Mononuclear cell (primary cell): ENCODE data around the gene HOPX. TPM values are rescaled to one million over a fixed set of nuclear protein-coding genes. Genes with fewer than 3 reads are reported as not detected.
"Not testable (repeated sequence)": the region's sequence is repeated elsewhere in the genome, so short reads cannot be mapped to it uniquely, and the experiment has no call there.

Experiments used
- H3K27me3 ChIP-seq: 2 replicates; pipeline ENCODE4 v1.6.0; 2011; ENCODE audit warnings: low read length, control low read depth; ENCODE audit not compliant: insufficient read depth
- H3K4me1 ChIP-seq: 2 replicates; pipeline ENCODE4 v1.5.1; 2011; ENCODE audit warnings: mild to moderate bottlenecking, low read length, control low read depth; ENCODE audit not compliant: insufficient read depth
- H3K4me3 ChIP-seq: 2 replicates; pipeline ENCODE4 v1.5.1; 2011; ENCODE audit warnings: mild to moderate bottlenecking, low read length, moderate library complexity
- H3K9me3 ChIP-seq: 2 replicates; pipeline ENCODE4 v1.5.1; 2011; ENCODE audit warnings: low read depth, mild to moderate bottlenecking, control low read depth, low read length
- total RNA-seq: library from RNA; depleted of rRNA; stranded (reverse); fragments of >200 nt; gene quantifications from one replicate; pipeline ENCODE4 v1.2.3, GENCODE V29; 2012

The HOPX gene
- total RNA-seq, 1 donor = 21.8 TPM

DNA sequence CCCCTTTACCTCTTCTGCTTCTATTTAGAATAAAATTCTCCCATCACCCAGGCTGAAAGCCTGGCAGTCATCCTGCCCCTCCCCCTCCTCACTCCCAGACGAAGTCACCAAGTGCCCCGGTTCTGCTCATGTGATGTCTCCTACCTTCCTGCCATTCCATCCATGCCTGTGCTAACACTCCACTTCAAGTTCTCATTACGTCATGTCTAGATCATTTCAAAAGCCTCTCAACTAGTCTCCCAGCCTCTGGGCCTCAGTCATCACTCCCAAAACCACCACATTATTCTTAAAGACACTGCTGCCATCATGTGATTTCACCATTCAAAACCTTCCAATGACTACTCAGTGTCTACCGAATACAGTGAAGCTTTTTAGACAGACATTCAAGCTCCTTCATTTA lies 17.2 kb upstream of the HOPX start:
- Histone ChIP-seq H3K4me1 (peaks cover 6% of the 10 kb centered on the region), H3K9me3 (no peaks in the 10 kb centered on the region), H3K27me3 (no peaks in the 10 kb centered on the region), H3K4me3 (no peak overlapping the region)

DNA sequence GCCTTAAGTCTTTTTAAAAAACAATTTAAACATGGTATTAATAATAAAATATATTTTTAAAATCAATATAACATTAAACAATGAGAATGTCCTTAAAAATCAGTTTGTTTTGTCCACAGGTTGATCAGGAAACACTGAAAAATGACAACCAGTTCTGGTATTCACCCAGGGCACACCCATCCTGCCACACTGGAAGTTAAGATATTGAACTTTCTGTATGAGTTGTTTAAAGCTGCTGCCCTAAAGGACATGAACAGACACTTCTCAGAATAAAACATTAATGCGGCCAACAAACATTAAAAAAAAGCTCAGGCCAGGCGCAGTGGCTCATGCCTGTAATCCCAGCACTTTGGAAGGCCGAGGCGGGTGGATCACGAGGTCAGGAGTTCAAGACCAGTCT lies 15.0 kb upstream of the HOPX start:
- Histone ChIP-seq H3K9me3 (no peaks in the 10 kb centered on the region), H3K27me3 (no peaks in the 10 kb centered on the region), H3K4me3 (no peak overlapping the region), H3K4me1 (peaks cover under 1% of the 10 kb centered on the region)

DNA sequence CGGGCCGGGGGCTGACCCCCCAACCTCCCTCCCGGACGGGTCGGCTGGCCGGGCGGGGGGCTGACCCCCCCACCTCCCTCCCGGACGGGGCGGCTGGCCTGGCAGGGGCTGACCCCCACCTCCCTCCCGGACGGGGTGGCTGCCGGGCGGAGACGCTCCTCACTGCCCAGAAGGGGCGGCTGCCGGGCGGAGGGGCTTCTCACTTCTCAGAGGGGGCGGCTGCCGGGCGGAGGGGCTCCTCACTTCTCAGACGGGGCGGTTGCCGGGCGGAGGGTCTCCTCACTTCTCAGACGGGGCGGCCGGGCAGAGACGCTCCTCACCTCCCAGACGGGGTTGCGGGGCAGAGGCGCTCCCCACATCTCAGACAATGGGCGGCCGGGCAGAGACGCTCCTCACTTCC lies 12.4 kb upstream of the HOPX start:
- not testable (repeated sequence) for H3K27me3 ChIP-seq, H3K9me3 ChIP-seq

DNA sequence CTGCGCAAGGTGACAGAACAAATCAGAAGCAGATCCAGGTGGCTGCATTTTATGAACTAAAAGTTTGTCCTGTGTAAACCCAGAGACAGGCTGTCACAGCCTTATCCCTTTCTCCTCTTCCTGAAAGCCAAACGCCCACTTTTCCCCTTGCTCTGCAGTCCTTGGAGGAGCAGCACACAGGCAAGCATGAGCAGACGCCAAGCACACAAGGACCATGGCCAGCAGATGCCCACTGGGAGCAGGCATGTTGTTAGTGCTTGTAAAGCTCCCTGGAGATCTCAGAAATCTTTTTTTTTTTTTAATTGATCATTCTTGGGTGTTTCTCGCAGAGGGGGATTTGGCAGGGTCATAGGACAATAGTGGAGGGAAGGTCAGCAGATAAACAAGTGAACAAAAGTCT lies 11.5 kb upstream of the HOPX start:
- Histone ChIP-seq H3K4me3 (no peak overlapping the region), H3K27me3 (no peaks in the 10 kb centered on the region), H3K4me1 (no peaks in the 10 kb centered on the region), H3K9me3 (no peaks in the 10 kb centered on the region)

More for the DNA sequence above, 12.4 kb upstream of the HOPX start:
- not testable (repeated sequence) for H3K4me3 ChIP-seq, H3K4me1 ChIP-seq

DNA sequence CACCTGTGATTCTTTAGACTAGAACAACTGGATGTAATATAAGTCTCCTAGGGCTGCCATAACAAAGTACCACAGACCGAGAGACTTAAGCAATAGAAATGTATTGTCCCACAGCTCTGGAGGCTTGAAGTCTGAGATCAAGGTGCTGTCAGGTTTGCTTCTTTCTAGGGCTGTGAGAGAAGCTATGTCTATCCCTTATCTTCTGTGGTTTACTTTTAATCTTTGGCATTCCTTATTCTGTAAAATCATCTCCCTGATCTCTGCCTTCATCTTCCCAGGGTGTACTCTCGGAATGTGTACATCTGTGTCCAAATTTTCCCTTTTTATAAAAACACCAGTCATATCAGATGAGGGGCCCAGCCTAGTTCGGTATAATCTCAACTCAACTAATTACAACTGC lies 10.3 kb upstream of the HOPX start:
- no peaks in the 10 kb centered on the region for H3K4me1 ChIP-seq
- H3K4me3 ChIP-seq = no peak overlapping the region
- H3K27me3 ChIP-seq = no peaks in the 10 kb centered on the region
- no peaks in the 10 kb centered on the region for H3K9me3 ChIP-seq

DNA sequence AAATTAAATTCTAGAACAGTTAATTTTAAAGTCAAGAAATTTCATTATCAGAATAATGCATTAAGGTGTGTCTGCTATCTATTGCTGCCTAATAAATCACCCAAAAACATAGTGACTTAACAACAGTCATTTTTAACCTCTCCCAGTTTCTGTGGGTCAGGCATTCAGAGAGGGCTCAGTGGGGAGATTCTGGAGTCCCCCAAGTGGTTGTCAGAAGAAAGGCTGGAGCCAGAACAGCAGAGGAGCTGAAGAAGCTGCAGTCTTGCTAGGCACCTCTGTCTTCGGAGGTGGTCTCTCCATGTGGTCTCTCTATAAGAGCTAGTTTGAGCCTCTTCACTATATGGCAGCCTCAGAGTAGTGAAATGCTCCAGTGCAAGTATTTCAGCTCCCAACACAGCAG lies 9.3 kb upstream of the HOPX start:
- Histone ChIP-seq H3K4me3 (no peak overlapping the region), H3K27me3 (no peaks in the 10 kb centered on the region), H3K9me3 (no peaks in the 10 kb centered on the region), H3K4me1 (no peaks in the 10 kb centered on the region)

DNA sequence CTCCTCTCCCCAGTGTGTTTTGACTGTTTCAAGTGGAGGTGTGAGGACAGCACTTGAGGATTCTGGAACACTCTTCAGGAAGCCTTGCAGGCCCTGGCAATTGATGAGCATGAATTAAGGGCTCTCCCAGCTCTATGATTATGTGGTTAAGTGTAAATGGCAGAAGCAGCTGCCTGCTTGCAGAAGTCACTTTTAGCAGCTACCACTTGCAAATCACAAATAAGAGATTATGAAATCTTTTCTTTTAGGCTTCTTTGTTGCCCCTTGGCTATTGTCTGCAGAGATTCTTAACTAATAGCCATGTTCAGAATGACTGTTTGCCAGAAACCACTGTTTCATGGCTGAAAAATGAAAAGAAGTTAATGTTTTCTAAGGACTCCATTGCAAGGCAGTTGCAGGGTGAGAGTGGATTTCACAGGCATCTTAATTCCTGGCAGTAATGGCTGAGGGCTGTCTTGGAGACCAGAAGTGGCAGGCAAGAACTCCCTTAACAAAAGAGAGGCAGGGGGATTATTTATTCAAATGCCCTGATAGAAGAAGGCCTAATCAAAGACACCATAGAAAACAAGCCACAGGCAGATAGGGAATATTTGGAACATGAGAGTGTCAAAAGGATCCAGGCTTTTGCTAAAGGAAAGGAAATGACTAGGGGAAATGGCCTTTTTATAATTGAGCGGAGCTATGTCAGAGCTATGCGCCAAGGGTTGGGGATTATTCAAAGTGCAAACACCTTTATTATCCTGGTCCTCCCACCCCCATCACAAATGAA lies 8.3 kb upstream of the HOPX start:
- Histone ChIP-seq H3K9me3 (no peaks in the 10 kb centered on the region), H3K4me1 (no peaks in the 10 kb centered on the region), H3K4me3 (no peak overlapping the region), H3K27me3 (no peaks in the 10 kb centered on the region)

DNA sequence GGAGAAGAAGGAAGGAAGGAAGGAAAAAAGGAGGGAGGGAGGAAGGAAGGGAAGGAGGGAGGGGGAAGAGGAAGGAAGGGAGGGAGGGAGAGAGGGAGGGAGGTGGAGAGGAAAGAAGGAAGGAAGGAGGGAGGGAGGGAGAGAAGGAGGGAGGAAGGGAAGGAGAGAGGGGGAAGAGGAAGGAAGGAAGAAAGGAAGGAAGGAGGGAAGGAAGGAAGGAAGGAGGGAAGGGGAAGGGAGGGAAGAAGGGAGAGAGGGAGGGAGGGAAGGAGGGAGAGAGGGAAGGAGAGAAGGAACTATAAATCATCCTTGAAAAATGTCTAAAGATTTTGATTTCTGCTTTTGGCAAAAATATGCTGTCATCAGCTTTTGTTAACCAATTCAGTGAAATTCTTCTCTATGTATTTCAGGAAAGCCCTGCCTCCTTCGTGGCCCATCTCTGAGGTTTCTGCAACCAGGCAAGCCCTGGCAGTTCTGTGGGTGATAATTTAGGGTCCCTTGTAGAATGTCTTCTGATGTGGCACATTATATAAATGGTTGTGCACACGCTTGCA lies 7.1 kb upstream of the HOPX start:
- no peaks in the 10 kb centered on the region for H3K9me3 ChIP-seq
- H3K4me1 ChIP-seq = no peaks in the 10 kb centered on the region
- no peak overlapping the region for H3K4me3 ChIP-seq
- no peaks in the 10 kb centered on the region for H3K27me3 ChIP-seq

DNA sequence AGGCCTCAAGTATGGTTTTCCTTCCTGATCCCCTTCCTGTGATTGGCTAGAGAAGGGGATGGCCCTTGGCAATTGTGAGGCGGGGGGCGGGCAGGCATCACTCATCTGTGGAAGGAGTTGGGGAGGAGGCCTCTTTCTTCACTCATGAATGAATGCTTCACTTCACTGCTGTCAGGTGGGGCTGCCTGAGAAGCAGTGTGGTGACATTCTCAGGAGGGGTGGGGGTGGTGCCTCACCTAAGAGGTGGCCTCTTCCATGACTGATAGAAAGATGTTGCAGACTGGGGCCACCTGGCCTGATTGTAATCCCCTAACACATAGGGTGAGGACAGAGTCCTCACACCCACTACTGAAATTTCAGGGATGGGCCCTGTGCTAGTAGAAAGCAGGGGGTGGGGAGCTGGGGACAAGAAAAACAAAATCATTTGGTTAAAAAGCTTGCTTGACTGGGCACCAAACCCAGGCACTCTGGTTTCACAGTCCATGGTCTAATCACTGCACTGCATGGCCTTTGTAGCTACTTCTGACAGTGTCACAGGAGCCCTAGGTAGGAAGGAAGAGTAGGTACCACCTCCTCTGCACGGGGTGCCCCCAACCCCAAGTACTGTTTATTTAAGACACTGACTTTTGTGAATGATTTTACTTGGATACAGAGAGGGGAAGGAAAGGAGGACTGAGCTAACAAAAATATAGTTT lies 5.6 kb upstream of the HOPX start:
- no peaks in the 10 kb centered on the region for H3K9me3 ChIP-seq
- no peak overlapping the region for H3K4me3 ChIP-seq
- H3K4me1 ChIP-seq = peaks cover 6% of the 10 kb centered on the region
- no peaks in the 10 kb centered on the region for H3K27me3 ChIP-seq

DNA sequence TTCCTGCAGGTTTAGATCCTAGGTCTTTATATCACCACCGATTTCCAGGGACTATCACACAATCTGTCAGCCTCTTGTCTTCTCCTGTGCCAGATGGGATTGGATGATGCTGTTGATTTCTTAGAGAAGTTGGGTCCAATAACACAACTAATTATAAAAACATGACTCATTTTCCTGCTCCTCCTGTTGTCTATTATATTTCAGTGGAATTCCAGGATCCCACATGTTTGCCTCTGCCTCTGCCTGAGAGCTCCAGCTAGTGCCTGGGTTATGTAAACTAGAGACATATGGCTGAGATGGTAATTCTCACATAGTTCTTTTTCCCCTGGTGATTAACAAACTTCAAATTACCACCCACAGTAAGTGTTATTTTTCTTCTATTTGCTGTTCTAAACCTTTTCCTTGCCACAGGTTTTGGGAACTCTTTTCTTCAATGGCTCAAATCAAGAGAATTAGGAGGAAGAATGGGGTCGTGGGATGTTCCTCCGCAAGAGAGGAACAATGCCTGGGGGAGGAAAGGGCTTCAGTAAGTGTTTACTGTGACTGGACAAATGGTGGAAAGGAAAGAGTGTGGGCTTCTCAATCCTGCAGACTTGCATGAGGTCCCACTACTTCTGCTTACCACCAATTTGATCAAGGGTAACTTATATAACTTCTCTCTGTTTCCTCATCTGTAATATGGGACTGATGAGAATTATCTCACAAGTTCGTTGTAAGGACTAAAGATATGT lies 3.4 kb upstream of the HOPX start:
- H3K4me1 ChIP-seq = peaks cover 16% of the 10 kb centered on the region
- H3K4me3 ChIP-seq = no peak overlapping the region
- no peaks in the 10 kb centered on the region for H3K9me3 ChIP-seq
- H3K27me3 ChIP-seq = no peaks in the 10 kb centered on the region

DNA sequence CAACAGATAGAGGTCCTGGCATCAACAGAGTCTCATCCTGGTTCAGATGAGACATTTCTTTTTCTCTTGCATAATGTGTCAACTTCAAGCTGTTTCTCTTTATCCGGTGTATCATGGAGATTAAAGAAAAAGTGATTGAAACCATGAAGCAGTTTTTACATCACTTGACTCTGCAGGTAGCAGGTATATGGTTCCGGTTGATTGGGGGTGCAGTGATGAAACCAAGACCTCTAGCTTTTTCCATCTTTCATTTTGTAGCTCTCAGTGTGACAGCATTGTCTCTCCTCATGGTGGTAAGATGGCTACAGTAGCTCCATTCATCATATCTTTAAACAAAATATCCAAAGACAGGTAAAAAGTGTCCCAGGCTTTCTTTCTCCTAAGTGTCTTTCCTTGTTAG lies 2.4 kb upstream of the HOPX start:
- Histone ChIP-seq H3K9me3 (no peaks in the 10 kb centered on the region), H3K27me3 (no peaks in the 10 kb centered on the region), H3K4me3 (no peak overlapping the region), H3K4me1 (peaks cover 16% of the 10 kb centered on the region)

DNA sequence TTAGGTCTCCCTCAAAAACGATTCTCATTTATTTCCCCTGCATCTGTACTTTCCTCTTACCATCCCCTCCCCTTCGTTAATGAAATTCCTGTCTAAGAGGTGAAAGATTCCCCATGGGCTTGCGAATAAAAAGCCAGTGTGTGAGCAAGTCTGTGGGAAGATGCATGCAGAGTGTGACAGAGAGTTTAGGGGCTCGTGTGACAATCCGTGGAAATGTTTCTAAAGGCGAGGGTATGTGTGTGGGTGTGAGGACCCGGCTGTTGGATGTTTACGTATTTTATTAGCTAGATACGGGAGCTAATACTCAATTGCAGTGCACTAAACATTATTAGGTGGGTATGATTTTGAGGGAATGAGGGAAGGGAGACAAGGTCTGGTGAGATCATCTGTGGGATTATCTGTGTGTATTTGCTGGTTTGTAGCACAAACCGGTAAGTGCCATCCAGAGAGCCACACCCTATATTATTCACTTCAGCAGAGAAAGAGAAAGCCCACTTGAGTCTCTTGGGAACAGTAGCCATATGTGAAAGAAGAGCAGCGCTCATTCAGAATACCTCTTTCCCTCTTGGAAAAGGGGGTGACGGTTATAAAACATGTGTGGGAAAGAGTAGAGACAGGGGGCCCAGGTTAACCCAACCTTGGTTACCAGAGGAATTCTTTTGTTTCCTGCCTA lies 893 bp upstream of the HOPX start:
- no peaks in the 10 kb centered on the region for H3K9me3 ChIP-seq
- no peak overlapping the region for H3K4me3 ChIP-seq
- H3K27me3 ChIP-seq = no peaks in the 10 kb centered on the region
- peaks cover 16% of the 10 kb centered on the region for H3K4me1 ChIP-seq

DNA sequence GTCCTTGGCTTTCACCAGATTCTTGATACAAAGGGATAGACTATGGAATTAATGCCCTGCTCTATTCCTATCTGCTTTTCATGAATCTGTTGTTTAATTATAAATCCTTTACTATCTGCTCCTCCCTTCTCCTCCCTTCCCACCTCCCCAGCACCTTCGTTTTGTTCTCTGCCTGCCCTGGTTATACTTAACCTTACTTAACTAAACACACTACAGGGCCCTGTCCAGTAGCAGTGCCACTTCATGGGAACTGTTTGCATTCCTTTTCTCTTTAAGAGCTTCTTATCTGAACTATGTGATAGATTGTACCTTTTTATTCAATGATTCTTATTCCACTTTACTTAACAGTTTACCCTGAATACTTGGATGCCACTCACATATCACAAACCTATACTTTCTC lies 830 bp downstream of the HOPX start:
- H3K27me3 ChIP-seq = no peaks in the 10 kb centered on the region
- no peaks in the 10 kb centered on the region for H3K9me3 ChIP-seq
- no peak overlapping the region for H3K4me3 ChIP-seq
- peaks cover 16% of the 10 kb centered on the region for H3K4me1 ChIP-seq

DNA sequence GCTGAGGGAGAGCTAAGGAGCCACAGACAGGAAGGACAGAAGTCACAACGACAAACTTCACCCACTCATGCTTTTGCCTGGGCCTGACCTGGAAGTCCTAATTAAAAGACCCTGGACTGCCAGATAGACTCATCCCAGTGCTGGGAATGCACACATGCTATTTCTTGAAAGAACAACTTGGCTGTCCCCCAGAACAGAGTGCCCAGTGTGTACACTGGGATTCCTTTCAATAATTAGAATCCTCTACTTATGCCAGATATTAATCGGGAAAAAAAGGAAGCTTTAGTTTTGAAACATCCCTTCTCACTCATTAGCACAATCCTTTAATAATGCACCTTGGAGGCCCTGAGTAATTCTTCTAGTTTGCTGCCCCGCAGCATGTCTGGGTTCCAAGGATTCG lies 3.4 kb downstream of the HOPX start:
- Histone ChIP-seq H3K4me1 (peaks cover 16% of the 10 kb centered on the region), H3K27me3 (no peaks in the 10 kb centered on the region), H3K4me3 (no peak overlapping the region), H3K9me3 (no peaks in the 10 kb centered on the region)

DNA sequence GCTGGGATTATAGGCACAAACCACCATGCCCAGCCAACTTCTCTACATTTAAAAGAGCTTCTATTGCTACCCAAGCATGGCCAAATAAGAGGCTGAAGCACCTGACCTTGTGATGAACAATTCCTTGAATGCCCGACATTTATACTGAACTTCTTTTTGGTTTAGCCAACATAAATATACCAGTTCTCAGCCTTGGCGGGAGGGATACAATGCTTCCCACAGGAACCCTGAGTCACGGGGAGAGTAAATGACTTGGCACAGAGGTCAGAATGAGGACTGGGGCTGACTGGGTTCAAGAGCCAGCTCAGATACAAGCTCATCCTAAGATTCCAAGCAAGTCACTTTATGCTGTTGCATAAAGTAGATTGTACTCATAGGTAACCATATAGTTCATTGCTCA lies 6.1 kb downstream of the HOPX start:
- Histone ChIP-seq H3K4me1 (peaks cover 4% of the 10 kb centered on the region), H3K27me3 (no peaks in the 10 kb centered on the region), H3K4me3 (no peak overlapping the region), H3K9me3 (no peaks in the 10 kb centered on the region)
